Myocyte (in vitro differentiated cells): Measurements from ENCODE around the gene ACTN1. TPM values are rescaled to one million over a fixed set of nuclear protein-coding genes. Genes with fewer than 3 reads are reported as not detected.

ENCODE experiments used
- DNase-seq: peaks from one replicate; pipeline ENCODE4 v3.0.0-alpha.2; 2012; ENCODE audit warnings: low read depth
- total RNA-seq: library from RNA; depleted of rRNA; stranded (reverse); fragments of >200 nt; gene quantifications from 2 replicates; pipeline ENCODE4 v1.2.3, GENCODE V29; 2014

Gene ACTN1
- total RNA-seq, 1 donor from 2014 or later = 188 TPM

DNA sequence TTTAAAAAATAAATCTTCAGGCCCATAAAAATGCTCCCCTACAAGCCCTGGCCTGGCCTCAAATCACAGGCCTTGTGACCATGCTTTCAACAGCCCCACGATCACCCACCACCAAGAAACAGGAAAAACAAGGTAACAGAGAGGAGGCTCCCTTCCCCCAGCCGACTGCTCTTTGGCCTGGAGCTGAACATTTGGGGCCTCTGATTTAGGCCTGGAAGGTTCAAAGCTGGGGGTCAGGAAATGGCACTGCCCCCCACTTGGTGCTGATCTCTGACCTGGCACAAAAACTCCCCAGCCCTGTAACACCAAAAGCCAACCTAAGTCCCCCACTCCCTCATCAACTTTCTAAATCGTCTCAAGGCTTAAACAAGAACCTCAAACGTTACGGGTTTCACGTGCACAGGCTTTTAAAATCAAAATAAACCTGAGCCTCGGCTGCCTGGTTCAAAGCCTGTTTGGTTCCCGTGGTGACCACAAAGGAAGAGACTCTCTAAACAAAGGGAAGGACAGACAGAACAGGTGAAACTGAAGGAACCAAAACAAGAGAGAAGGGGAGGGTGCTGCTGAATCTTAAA is 9.0 kb downstream of the ACTN1 start:
- peak; percentile 50 for DNase-seq

DNA sequence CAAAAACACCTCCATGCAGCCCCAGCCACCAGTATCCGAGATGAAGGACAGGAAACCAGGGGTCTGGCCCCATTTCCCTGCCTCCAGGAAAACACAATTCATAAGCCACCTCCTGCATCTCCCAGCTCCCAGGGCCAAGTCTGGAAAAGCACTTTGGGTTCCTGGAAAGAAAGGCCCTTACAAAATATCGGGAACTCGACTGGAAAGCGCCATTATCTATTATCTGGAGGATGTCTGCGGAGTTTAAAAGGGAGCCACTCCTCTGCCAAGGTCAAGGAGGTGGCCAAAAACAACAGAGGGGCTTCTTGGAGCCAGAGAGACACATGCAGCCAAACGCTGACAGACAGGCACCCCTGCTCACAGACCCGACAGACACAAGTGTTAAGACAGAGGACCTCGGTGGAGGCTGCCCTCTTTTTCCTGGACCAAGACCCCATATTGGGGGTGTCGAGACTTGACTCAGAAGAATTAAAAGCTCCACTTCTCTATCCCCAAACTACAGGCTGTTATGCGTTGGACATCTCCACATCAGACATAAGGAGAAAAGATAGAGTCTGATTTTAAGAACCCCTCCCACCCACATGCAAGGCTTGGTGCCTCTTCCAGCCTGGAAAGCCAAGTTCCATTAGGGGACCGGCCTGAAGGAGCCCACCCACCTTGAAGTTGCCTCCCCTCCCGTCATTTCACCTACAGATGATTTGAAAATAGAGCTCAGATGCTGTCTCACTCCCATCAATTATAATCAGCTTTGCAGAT is 9.6 kb downstream of the ACTN1 start:
- no peak for DNase-seq

DNA sequence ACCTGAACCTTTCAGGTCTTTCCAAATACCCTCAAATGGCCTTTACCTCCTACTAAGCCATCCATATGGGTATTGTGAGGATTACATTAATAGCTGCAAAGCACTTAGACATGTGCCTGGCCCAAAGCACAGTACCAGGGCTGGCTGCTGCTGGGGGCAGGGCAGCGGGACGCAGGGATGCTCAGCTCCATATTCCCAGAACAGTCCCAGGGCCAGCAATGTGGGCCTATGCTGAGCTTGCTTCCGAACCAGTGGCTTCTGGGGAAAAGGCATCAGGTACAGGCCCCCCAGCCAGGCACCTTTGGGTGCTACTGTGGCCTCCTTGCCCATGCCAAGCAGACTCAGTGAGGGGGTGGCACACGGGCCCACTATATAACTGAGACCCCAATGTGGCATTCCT is 10.4 kb downstream of the ACTN1 start:
- DNase-seq = no peak

DNA sequence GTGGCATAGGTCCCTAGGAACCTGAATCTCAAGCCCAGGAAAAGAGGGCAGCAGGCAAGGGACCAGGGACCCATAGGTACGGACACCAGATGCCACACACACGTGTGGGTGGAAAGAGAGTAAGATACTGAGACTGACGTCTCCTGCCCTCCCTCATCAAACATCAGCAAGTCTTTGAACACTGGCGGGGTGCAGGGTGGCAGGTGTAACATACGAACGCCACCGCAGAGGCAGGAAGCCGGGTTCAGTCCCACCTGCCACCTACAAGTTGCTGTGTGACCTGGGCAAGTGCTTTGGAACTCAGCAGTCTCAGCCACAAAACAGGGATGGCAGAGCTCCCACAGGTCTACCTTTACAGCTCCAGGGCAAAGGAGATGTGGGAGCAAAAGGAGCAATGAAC is 11.1 kb downstream of the ACTN1 start:
- no peak for DNase-seq

DNA sequence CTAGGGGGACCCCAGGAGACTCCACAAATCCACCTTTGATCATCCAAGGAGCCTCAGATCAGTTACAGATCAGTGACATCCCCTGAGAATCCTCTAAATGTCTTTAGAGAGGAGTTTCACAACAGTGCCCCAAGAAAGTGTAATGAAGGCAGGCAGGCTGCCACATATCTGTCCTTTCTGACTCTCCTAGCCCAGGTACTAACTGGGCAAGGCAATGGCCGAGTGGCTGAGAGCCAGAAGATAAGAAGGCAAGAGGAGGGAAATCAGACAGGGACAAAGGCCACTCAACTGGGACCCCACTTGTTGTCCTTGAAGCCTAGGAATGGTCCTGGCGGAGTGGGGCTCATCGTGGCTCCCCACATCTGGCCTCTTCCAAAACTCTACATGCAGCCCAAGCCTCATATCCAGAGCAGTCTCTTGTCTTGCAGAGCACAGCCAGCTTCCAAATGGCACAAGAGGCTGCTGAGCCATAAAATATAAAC is 11.6 kb downstream of the ACTN1 start:
- DNase-seq = no peak

DNA sequence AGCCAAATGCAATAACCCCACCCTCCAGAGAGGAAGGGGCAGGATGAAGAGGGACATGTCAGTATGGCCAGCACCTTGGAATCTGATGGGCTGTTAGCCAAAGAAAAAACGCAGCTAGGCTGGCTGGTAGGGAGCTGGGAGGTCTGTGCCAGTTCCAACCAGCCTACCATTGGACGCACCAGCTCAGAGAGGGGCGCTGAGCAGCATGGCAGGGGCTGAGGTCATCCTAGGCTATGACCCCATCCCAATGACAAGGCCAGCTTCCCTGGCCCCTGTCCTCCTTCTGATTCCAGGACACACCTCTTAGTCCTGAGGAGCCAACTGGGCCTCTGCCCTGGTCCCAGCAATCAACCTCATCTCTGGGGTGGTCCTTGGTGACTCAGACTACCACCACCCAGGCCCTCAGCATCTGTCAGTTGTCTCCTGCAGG is 12.2 kb downstream of the ACTN1 start:
- no peak for DNase-seq

DNA sequence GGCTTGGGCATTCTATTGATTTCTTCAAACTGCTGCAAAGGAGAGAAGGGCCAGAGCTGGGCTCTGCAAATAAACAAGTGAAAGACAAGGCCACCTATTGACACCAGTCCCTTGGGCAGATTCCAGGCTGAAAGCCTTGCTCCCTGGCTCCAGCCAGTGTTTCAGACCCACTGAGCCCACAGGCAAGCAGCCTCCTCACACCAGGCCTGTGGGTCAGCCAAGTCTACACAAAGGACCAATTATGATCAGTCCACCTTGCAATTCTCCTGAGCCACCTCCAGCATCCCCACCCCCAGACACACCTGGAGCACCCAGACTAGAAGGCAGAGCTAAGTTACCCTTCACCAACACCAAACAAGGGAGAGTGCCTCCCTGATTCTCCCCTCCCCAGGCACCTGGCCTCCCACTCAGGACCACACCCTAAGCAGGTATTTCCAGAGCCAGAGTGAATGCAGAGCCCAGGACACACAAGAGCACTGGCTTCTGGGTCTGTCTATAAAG is 13.8 kb downstream of the ACTN1 start:
- no peak for DNase-seq

DNA sequence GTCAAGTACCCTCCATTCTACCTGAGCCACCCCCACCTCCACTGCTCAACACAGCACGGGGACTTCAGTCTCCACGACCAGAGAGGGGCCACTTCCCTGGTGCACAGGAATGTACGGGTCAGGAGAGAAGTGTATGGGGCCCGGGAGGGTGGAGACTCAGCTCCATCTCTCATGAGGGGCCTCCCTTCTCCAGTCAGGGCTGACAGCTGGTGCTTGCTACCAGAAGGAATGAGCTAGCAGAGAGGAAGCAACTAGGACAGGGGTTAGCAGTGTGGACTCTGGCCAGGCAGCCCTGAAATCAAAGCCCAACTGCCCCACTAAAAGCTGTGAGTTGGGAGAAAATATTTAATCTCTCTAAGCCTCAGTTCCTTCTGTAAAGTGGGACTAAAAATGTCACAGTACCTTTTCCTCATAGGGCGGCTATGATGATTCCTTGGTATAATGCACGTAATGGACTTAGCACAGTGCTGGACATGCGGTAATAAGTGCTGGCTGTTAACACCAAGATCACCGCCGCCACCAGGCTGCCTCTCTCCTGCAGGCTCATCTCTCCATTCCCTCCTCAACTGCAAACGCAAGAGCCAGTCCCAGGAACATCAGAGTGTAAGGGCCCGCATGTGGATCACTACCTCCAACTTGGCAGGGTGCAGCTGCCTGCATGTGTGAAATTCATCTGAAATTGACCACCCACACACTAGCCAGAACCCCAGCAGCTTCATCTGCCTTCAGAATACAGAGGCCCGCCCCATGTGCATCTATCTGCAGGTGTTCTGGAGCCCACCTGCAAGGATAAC is 14.6 kb downstream of the ACTN1 start:
- peak; percentile 61 for DNase-seq

DNA sequence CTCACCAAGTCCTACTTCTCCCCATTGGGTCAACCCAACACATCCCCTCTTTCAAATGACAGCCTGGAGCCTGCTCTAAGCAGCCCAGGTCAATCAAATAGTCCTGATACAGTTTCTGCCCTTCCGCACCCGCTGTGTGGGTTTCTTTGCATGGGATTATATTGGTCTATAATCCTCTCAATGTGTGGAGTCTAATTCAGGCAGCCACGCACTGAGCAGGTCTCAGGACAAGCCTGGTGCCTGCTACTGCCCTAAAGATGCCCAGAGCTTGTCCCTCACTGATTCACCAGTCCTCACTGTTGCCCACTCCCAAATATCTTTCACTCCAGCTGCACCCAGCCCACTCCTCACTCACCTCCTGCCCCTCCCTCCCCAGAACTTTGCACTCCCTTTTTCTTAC is 16.4 kb downstream of the ACTN1 start:
- DNase-seq = no peak

DNA sequence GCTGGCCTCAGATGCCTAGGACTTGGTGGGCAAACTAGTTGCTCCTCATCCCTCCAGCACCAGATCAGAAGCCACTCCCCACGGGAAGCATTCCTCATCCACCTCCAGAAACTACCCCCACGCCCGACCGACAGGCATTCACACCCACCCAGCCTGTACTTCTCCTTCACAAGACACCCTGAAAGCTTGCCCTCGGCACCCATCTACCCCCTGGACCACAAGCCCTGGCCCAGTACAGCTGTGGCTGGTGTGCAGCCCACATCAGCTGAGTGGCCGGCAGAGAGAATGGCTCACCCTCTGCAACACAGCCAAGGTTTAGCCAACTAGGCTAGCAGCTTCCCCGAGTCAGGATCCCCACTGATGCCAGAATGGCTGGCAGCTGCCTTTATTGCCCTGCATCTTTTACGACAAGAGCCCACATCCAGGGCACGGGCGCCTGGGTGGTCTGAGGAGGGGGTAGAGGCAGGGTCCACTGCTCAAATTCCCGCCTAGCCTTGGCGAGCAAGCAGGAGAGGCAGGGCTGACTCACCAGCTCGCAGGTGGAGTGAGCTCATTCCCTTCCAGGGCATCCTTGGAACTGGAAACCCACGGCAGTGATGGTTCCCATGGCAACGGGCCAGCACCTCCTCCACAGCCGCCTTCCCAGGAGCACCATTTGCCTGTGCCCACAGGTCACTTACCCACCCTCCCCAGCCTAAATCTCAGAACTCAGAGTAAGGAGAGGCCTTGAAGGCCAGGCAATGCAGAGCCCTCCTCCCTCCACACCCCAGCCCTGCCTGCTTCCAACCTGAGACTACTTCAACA is 17.1 kb downstream of the ACTN1 start:
- DNase-seq = no peak

DNA sequence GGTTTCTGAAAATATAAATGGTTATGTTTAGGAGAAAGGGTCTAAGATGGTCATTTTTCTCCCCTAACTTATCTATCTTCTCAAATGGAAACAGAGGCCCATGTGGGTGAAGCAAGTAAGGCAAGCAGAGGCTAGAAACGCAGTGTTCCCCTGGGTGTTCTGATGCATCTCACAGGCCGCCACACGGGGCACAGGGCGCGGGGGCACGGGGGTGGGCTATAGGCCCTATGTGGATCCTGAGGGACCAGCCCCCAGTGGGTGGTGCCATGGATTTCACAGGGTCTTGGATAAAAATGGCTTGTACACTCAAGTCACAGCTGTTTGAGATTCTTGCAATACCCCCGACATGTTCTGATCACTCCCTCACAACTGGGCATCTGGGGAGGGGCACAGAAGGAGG is 17.7 kb downstream of the ACTN1 start:
- DNase-seq = no peak

DNA sequence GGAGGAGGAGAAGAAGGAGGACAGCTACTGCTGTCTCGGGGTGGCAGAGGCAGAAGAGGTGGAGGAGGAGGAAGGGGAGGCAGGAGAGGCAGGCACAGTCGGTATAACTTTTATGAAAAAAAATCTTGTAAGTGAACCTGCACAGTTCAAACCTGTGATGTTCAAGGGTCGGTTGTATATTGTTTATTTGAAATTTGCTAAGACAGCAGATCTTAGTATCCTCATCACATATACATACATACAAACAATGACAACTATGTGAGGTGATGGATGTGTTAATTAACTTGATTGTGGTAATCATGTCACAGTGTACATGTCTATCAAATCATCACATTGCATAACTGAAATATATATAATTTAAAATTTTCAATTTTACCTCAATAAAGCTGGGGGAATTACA is 19.0 kb downstream of the ACTN1 start:
- no peak for DNase-seq

DNA sequence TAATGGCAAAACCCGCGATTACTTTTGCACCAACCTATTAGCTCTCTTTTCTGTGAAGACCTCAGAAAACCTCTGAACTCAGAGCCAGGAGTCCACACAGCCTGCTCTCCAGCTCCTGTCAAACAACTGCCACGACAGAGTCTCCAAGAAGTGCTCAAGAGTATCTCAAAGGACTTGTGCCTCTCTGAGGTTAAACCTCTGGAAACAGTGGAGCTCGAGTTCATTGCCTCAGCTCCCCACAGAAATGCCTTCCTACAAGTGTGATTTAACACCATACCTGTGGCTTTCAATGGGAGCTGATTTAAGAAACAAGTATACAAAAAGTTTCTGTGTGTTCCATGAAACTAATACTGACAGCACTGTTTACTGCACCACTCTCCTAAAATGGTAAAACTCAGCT is 20.1 kb downstream of the ACTN1 start:
- peak; percentile 72 for DNase-seq

DNA sequence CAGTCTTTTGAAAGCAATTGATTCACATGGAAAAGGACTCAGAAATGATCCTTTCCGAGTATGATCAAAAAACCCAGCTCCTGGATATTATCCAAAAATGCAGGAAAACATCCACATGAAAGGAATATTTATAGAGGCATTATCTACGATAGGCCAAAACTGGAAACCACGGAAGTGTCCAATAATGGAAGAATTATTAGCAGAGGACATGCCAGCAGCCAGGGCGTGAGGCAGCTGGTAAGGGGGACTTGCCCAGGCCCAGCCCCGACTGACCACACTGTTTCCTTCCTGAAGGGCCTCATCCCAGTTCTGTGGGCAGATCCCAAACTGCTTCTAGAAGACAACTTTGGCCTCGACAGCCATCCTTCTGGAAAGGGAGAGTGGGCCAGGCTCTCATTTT is 20.5 kb downstream of the ACTN1 start:
- DNase-seq = peak; percentile 86

DNA sequence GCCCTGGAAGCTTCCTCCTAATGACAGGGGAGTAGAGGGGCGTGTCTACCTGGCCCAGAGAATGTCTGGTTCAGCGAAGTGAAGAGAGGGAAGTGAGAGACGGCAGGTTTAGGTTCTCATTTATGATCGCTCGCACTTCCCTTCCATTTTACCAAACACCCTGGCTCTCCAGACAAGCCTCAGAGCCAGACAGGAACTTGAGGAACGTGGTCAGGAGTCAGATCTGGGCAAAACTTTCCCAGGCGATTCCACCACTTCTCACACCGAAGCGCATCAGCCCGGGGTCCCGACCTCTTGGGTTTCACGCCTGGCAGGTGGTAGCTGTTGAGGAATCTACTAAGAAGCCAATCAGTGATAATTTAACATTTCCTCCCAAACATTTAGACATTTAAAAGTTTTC is 21.3 kb downstream of the ACTN1 start:
- no peak for DNase-seq

DNA sequence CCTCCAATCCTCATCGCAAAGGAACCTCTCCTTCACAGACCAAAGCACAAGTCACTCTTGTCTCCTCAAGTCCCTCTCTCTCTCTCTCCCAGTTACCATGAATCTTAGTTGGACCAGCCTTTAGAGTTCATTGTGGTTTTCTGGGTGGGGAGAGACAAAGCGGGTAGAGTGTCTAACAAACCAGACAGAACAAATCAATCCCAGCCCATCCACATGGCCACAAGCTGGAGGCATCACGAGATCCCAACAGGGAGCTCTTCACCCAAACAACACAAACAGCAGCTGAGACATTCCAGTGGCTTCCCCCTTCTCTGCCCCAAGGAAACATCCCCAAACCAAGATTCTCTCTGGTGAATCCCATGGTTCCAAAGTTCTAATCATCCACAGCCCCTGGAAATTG is 22.4 kb downstream of the ACTN1 start:
- DNase-seq = peak; percentile 92

DNA sequence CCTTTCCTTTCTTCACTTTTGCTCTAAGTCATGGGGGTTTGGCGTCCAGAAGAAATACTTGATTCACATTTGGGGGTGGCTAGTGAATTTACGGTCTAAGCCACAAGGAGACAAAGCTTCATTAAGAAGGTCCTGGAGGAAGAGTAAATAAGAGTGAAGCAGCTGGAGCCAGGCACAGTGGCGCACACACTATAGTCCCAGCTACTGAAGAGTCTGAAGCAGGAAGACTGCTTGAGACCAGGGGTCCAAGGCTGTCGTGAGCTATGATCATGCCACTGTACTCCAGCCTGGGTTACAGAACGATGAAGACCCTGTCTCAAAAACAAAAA is 23.3 kb downstream of the ACTN1 start:
- no peak for DNase-seq

DNA sequence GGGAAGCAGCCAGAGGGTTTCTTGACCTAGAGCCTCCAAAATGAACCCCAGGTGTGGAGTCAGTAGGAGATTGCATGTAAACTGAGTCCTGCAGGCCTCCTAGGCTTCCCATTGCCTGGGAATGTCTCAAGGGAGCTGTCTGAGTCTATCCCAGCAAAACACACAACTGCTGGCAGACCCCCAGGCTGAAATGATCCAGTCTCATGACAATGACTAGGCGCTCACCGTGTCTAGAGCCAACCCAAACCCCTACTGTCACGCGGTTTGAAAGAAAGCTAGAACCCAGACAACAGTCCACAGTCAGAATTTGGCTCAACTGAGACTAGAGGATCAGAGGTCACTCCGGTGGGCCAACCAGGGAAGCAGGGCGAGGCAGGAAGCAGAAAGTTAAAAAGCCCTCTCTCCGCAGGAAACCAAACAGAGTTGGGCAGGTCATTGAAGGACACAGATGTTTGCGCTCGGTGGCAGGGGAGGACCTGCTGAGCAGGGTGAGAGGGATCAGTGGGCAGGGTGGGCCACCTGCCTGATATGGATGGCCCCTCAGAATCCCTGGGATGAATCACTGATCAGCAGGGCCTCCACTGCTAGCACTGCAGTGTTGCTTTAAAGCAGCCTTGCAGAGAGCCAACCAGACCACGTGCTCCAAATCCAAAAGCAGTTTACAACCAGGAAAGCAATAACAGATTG is 23.8 kb downstream of the ACTN1 start:
- DNase-seq = no peak

DNA sequence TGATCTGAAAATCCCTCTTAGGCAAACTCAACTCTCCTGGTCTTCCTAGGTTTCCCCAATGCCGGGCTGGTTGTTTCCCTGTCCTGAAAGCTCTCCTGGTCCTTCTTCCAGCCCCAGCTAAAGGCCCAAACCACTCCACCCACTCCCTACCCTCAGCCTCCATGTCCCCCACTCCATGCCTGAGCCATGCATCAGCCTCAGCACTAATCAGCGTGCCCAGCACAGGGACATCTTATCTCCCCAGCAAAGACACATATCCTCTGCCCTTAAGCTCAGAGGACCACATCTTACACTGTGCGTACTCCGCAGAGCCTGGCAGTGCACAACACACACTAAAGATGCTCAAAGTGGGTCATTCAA is 25.9 kb downstream of the ACTN1 start:
- no peak for DNase-seq

DNA sequence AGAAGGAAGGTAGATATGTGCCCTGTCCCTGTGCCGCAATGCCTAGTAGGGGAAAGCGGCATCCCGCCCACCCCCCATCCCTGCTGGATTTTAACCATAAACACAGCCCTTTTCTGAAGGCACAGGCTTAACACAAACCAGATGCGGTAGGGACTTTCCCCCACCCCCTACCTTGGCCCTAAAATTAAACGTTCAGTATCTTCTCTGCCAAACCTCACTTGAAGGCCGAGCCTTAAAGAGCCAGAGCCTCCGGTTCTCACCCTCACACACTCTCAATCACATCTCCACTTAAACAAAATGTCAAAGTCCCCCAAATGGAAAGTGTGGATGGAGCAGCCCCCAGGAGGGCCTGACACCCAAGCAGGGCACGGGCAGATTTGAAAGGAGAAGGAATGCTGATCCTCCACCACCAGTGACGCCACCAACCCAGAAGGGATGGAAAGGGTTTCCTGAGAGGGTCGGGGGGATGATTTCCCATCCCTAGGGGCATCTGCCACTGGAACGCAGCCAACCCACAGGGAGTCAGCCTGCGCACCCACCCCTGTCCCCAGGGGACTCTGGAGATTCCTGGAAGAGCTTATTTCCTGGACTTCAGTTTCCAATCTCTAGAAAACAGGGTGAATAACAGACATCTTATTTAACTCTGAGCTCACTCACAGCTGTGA is 26.4 kb downstream of the ACTN1 start:
- DNase-seq = no peak
